Measurements from ENCODE around the gene SLC37A2.

SLC37A2 gene

DNA sequence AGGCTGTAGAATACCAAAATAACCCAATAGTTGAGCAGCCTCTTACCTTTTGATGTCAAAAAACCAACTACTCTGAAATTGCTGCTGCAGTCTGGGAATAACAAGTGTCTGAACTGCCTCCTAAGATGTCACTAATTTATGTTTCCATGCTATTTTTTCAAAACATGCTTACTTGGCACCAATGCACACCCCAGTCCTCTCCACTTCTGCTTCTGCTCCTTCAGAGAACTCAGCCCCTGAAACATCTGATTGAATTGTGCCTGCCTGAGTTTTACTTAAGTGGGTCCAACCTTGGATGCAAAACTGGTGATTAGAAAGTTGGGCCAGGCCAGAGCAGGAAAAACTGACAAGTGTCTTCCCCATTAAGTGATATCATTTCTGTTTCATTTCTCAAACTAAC is 72.9 kb downstream of the SLC37A2 start:
- DNase-seq (ENCODE audit: low read depth, low spot score), result no peak

DNA sequence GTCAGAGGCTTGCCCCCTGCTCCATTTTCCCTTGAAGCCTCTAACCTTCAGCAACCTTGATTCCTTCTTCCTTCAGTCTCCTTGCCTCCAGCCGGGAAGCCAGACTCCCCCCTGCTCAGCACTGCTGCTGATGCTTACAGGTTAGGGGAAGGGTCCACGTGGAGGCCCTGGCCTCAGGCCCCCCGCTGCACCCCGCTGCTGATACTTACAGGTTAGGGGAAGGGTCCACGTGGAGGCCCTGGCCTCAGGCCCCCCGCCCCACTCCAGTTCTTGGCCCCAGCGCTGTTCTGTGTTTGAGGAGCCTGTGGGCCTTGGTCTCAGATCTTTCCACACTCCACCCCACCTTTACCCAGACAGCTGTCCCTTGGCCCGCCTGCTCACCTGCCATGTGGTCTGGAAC is 75.9 kb downstream of the SLC37A2 start:
- no peak overlapping the region for H3K4me3 ChIP-seq (ENCODE audit: low read length)
- no peak for DNase-seq (ENCODE audit: low read depth, low spot score)

More for the DNA sequence above, 72.9 kb downstream of the SLC37A2 start:
- no peak overlapping the region for H3K4me3 ChIP-seq (ENCODE audit: low read length)

DNA sequence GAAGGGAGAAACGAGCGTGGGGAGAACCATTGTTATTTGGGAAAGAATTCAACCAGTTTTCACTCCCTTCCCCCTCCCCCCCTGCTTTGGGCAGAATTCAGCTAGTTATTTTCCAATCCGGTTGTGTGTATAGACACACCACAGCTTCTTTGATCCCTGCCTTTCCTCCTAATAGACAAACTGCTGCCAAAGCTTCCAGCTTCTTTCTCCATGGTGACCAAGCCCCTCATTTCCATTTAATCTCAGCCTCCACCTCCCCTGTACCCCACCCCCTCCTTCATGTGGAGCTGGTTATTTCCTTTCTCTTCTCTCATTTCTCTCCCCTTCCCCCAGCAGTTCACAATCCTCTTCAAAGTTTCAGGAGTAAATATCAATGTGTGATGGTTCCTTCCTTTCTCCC is 76.7 kb downstream of the SLC37A2 start:
- no peak overlapping the region for H3K4me3 ChIP-seq (ENCODE audit: low read length)
- no peak for DNase-seq (ENCODE audit: low read depth, low spot score)

Data from Jurkat, Clone E6-1 (cell line).